HCT116 (cell line): ENCODE results near the gene GFI1. TPM values are rescaled to one million over a fixed set of nuclear protein-coding genes. Genes with fewer than 3 reads are reported as not detected.

Experiments
- ATAC-seq: fragments of 200-7000 bp; cut with Tn5 transposase; 2 replicates; pipeline ENCODE4 v1.9.1; 2020; ENCODE audit warnings: mild to moderate bottlenecking, moderate library complexity
- BruUV-seq: library from RNA; stranded (reverse); fragments of 400-500 nt; replicated peaks from 2 replicates; lab custom pipeline; 2021; lab: Mats Ljungman, UMichigan
- CTCF ChIA-PET: fragments of 300-600 bp; sonication (Branson Sonifier 250); formaldehyde crosslinking; loops from one replicate; lab custom pipeline; 2021; ENCODE audit warnings: antibody characterized with exemption; lab: Charles Lee
- POLR2A ChIA-PET: fragments of 300-600, 350-600 bp; sonication (Branson Sonifier 250); formaldehyde crosslinking; loops from one replicate; lab custom pipeline; 2021; ENCODE audit warnings: antibody characterized with exemption; lab: Charles Lee
- RAD21 ChIA-PET, 2 experiments: fragments of 300-600 bp; sonication (Branson Sonifier 250); formaldehyde crosslinking; loops; one replicate each; lab custom pipeline; 2023; ENCODE audit warnings: low total read pairs in 2 of 2; ENCODE audit not compliant: uncharacterized antibody in 2 of 2, unreplicated experiment in 2 of 2, low non-redundant PET in 1 of 2; lab: Charles Lee
- DNase-seq: peaks from one replicate; pipeline ENCODE4 v3.0.0-alpha.2; 2010; ENCODE audit warnings: low read depth, low spot score
- H2AFZ ChIP-seq: fragments of 200-600 bp; shearing (Covaris generic), sonication (generic); 2 replicates; pipeline ENCODE4 v1.6.1; 2017; ENCODE audit warnings: low read depth, mixed run types, mixed read lengths, antibody characterized with exemption, low read length; ENCODE audit not compliant: poor library complexity, severe bottlenecking
- H3K27ac ChIP-seq: 2 replicates; pipeline ENCODE4 v1.5.1; 2012; ENCODE audit warnings: low read depth, low read length
- H3K27me3 ChIP-seq: fragments of 200-600 bp; sonication (generic); 2 replicates; pipeline ENCODE4 v1.6.1; 2016; ENCODE audit warnings: mixed run types, low read length, mixed read lengths; ENCODE audit not compliant: insufficient read depth
- H3K36me3 ChIP-seq, 2 experiments: fragments of 200-500 bp in 1 of 2; fragments of 200-600 bp in 1 of 2; sonication (Bioruptor generic) in 1 of 2; sonication (generic) in 1 of 2; 2 replicates each; pipeline versions ENCODE4 v1.5.1 to v1.6.1; 2014 to 2016; ENCODE audit warnings: low read length in 2 of 2, inconsistent platforms in 1 of 2, mixed read lengths in 1 of 2, mixed run types in 1 of 2; ENCODE audit not compliant: insufficient read depth in 2 of 2, control insufficient read depth in 1 of 2
- H3K4me1 ChIP-seq, 2 experiments: fragments of 200-600 bp in 1 of 2; sonication (generic) in 1 of 2; 2 replicates each; pipeline versions ENCODE4 v1.5.1 to v1.6.1; 2012 to 2017; ENCODE audit warnings: low read length in 2 of 2, inconsistent platforms in 1 of 2, mild to moderate bottlenecking in 1 of 2, mixed read lengths in 1 of 2, mixed run types in 1 of 2, moderate library complexity in 1 of 2; ENCODE audit not compliant: insufficient read depth in 2 of 2, control insufficient read depth in 1 of 2
- H3K4me2 ChIP-seq: fragments of 200-600 bp; sonication (generic); 2 replicates; pipeline ENCODE4 v1.6.1; 2017; ENCODE audit warnings: mixed run types, low read length, mixed read lengths
- H3K4me3 ChIP-seq, 2 experiments: fragments of 200-600 bp in 1 of 2; sonication (generic) in 1 of 2; replicated peaks in 1 of 2; 2 replicates each; pipeline ENCODE4 v1.5.1; 2011 to 2016; ENCODE audit warnings: low read length in 2 of 2, control low read depth in 1 of 2, low read depth in 1 of 2, mild to moderate bottlenecking in 1 of 2, mixed read lengths in 1 of 2, mixed run types in 1 of 2
- H3K79me2 ChIP-seq: fragments of 200-600 bp; sonication (generic); 2 replicates; pipeline ENCODE4 v1.6.1; 2017; ENCODE audit warnings: mild to moderate bottlenecking, mixed run types, low read length, moderate library complexity, mixed read lengths; ENCODE audit not compliant: insufficient read depth
- H3K9ac ChIP-seq: fragments of 200-600 bp; sonication (generic); 2 replicates; pipeline ENCODE4 v1.6.1; 2016; ENCODE audit warnings: low read length, mixed read lengths
- H3K9me2 ChIP-seq: fragments of 200-600 bp; sonication (generic), shearing (Covaris generic); 2 replicates; pipeline ENCODE4 v1.6.1; 2017; ENCODE audit warnings: mixed run types, mild to moderate bottlenecking, moderate library complexity; ENCODE audit not compliant: insufficient read depth
- H3K9me3 ChIP-seq, 2 experiments: fragments of 200-500 bp in 1 of 2; fragments of 200-600 bp in 1 of 2; sonication (Bioruptor generic) in 1 of 2; sonication (generic) in 1 of 2; 2 replicates each; pipeline ENCODE4 v1.6.1; 2014 to 2017; ENCODE audit warnings: low read length in 2 of 2, mixed read lengths in 2 of 2, inconsistent platforms in 1 of 2, low read depth in 1 of 2, mild to moderate bottlenecking in 1 of 2, mixed run types in 1 of 2, moderate library complexity in 1 of 2; ENCODE audit not compliant: control insufficient read depth in 1 of 2, insufficient read depth in 1 of 2
- H4K20me1 ChIP-seq: fragments of 200-600 bp; sonication (generic), shearing (Covaris generic); 2 replicates; pipeline ENCODE4 v1.6.1; 2017; ENCODE audit warnings: mixed run types, mild to moderate bottlenecking, moderate library complexity; ENCODE audit not compliant: insufficient read depth
- CEBPB ChIP-seq: IDR thresholded peaks from 2 replicates; pipeline ENCODE4 v1.6.1; 2012; ENCODE audit warnings: low read depth
- EGR1 ChIP-seq: IDR thresholded peaks from 2 replicates; pipeline ENCODE4 v1.6.1; 2012; ENCODE audit warnings: low read depth
- POLR2A ChIP-seq: IDR thresholded peaks from 2 replicates; pipeline ENCODE4 v1.7.0; 2011; ENCODE audit warnings: borderline replicate concordance; ENCODE audit not compliant: insufficient read depth, insufficient read length; ENCODE audit errors: extremely low read depth
- SIN3A ChIP-seq: IDR thresholded peaks from 2 replicates; pipeline ENCODE4 v1.6.1; 2012; ENCODE audit warnings: low read depth
- intact Hi-C: fragments of 100-400 bp; cut with micrococcal nuclease; formaldehyde crosslinking; loops from 2 replicates; pipeline ENCODE4 v1.10.0; 2022
- total RNA-seq: library from RNA; stranded (reverse); gene quantifications from one replicate; pipeline ENCODE4 v1.2.1, GENCODE V29; 2021; ENCODE audit not compliant: unreplicated experiment
- TF ChIP-seq, protein P1 (sequence below): IDR thresholded peaks from 2 replicates; pipeline ENCODE4 v1.6.1; 2012
- TF ChIP-seq, protein P2 (sequence below), 3 experiments: fragments of 200-600 bp in 1 of 3; sonication (generic) in 1 of 3; IDR thresholded peaks in 2 of 3; conservative IDR thresholded peaks in 1 of 3; 2 replicates each; pipeline ENCODE4 v1.5.1; 2012 to 2017; ENCODE audit warnings: low read depth in 2 of 3, low read length in 2 of 3, antibody characterized with exemption in 1 of 3, borderline replicate concordance in 1 of 3, control low read depth in 1 of 3, mild to moderate bottlenecking in 1 of 3, mixed read lengths in 1 of 3, mixed run types in 1 of 3, moderate library complexity in 1 of 3; ENCODE audit not compliant: insufficient read depth in 1 of 3
- TF ChIP-seq, protein P3 (sequence below): IDR thresholded peaks from 2 replicates; pipeline ENCODE4 v1.6.1; 2012

Gene GFI1
- total RNA-seq, 1 experiment from 2014 or later, result 8.1 TPM

DNA sequence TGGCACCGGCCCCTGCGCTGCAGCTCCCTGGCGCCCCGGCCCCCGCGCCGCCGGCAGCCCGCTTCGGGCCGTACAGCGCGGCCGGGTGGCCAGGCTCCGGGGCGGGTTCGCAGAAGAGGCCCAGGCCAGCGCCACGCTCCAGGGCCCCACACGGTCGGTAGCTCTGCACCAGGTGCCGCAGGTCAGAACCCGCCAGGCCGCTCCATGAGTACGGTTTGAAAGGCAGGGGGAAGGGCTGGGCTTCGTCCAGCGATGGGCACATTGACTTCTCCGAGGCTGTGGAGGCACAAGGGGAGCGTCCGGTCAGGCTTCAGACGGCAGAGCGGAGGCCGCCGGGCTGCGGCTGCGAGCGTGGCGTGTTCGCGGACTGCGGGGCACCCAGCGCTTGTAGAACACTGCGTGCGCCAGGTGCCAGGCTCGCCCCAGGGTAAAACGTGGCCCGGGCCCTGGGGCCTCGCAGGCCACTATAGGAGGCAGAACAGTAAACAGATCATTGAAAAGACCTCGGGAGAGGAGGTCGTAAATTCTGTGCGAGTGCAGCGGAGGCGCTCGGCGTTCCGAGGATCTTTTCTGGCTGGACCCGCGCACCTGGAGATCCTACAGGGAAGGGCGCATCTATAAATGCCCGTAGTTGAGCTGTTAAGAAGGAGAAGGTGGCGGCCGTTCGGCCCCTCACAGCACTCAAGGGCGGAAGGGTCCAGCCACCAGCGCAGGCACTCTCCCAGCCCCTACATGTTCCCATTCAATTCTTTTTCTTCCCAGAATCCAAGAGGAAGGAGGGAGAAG lies 5.7 kb downstream of the GFI1 start:
- H3K36me3 ChIP-seq, result no peaks in the 10 kb centered on the region
- POLR2A ChIA-PET, result no interaction called here
- no peak overlapping the region for H3K4me2 ChIP-seq
- no peaks in the 10 kb centered on the region for H4K20me1 ChIP-seq
- no peak for DNase-seq
- CTCF ChIA-PET, result no interaction called here
- no peaks in the 10 kb centered on the region for H3K27me3 ChIP-seq
- H3K9ac ChIP-seq, result no peak overlapping the region
- intact Hi-C loops, result no loop called here
- no peaks in the 10 kb centered on the region for H3K9me2 ChIP-seq
- H3K27ac ChIP-seq, result no peak overlapping the region
- ATAC-seq, result no peak
- BruUV-seq, result no TSS peak
- H3K9me3 ChIP-seq, result no peaks in the 10 kb centered on the region
- H3K79me2 ChIP-seq, result no peaks in the 10 kb centered on the region
- no peak overlapping the region for H2AFZ ChIP-seq
- peaks cover 7 to 12% of the 10 kb centered on the region in 2 experiments for H3K4me1 ChIP-seq
- no peak overlapping the region for H3K4me3 ChIP-seq
- TF ChIP-seq, protein P1, sequence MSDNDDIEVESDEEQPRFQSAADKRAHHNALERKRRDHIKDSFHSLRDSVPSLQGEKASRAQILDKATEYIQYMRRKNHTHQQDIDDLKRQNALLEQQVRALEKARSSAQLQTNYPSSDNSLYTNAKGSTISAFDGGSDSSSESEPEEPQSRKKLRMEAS, result no peak
- no peak for TF ChIP-seq CEBPB
- RAD21 ChIA-PET, result no interaction called here

DNA sequence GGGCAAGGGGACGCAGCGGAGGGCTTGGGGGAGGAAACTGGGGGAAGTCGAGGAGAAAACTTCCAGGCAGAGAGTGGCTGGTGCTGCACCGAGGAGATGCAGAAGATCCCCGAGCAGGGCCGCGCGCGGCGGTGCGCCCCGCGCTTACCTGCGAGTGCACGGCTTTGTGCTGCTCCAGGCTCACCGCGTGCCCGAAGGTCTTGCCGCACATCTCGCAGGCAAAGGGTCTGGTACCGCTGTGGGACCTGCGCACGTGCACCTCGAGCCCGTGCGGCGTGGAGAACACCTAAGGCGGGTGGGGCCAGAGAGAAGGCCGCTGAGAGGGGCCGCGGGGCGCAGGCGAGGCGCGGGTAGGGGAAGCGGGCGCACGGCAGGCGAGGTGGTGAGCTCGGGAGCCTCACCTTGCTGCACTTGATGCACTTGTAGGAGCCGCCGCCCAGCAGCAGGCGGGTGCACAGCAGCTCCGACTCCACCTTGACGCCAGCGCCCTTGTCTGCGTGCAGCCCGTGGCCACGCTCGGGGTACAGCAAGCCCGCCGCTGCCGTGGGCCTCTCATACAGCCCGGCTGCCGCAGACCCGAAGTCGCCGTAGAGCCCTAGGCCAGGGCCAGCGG lies 6.4 kb downstream of the GFI1 start:
- no TSS peak for BruUV-seq
- Histone ChIP-seq H3K27me3 (no peaks in the 10 kb centered on the region), H3K4me3 (no peak overlapping the region), H3K36me3 (no peaks in the 10 kb centered on the region), H3K4me1 (peaks cover 7 to 12% of the 10 kb centered on the region in 2 experiments), H3K9me2 (no peaks in the 10 kb centered on the region), H3K27ac (no peak overlapping the region), H4K20me1 (no peaks in the 10 kb centered on the region), H3K9ac (no peak overlapping the region), H3K4me2 (no peak overlapping the region), H3K79me2 (no peaks in the 10 kb centered on the region), H2AFZ (no peak overlapping the region), H3K9me3 (no peaks in the 10 kb centered on the region)
- DNase-seq (no peak), ATAC-seq (no peak)
- POLR2A ChIA-PET, result no interaction called here
- CTCF ChIA-PET, result no interaction called here
- RAD21 ChIA-PET, result no interaction called here
- no peak for TF ChIP-seq SIN3A
- TF ChIP-seq, protein P2, sequence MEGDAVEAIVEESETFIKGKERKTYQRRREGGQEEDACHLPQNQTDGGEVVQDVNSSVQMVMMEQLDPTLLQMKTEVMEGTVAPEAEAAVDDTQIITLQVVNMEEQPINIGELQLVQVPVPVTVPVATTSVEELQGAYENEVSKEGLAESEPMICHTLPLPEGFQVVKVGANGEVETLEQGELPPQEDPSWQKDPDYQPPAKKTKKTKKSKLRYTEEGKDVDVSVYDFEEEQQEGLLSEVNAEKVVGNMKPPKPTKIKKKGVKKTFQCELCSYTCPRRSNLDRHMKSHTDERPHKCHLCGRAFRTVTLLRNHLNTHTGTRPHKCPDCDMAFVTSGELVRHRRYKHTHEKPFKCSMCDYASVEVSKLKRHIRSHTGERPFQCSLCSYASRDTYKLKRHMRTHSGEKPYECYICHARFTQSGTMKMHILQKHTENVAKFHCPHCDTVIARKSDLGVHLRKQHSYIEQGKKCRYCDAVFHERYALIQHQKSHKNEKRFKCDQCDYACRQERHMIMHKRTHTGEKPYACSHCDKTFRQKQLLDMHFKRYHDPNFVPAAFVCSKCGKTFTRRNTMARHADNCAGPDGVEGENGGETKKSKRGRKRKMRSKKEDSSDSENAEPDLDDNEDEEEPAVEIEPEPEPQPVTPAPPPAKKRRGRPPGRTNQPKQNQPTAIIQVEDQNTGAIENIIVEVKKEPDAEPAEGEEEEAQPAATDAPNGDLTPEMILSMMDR (IDR thresholded peaks at IDR 0.05 in 2 of 3, conservative IDR thresholded peaks at IDR 0.05 in 1 of 3; ENCODE audit: borderline replicate concordance in 1 of 3, insufficient read depth in 1 of 3, low read depth in 2 of 3, low read length in 2 of 3), result no peak
- TF ChIP-seq CEBPB, result no peak
- no peak for TF ChIP-seq EGR1
- TF ChIP-seq, protein P3, sequence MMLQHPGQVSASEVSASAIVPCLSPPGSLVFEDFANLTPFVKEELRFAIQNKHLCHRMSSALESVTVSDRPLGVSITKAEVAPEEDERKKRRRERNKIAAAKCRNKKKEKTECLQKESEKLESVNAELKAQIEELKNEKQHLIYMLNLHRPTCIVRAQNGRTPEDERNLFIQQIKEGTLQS, result no peak
- TF ChIP-seq POLR2A, result no peak
- intact Hi-C loops, result no loop called here
